ENCODE data around the gene METTL16. TPM values are rescaled to one million over a fixed set of nuclear protein-coding genes. Genes with fewer than 3 reads are reported as not detected.

Gene METTL16
- total RNA-seq, 2 donors from 2014 or later, result 16.4 to 17.9 TPM

DNA sequence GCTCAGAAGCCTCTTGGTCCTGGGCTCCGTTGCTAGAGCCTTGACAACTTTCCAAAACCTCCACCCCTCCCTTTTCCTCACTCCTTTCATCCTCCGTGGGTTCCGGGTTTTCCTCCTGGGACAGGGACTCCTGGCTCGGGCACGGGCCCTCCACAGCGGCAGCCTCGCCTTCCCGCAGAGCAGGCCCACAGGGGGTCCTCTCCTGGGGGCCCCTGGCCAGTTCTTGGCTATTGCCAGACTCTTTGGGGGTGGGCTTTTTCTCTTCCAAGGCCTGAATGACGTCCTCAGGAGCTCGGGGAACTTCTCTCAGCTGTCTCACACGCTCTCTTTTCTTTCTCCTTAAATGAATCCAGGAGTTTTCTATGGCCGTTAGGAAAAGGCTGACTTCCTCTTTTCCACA lies 91.5 kb downstream of the METTL16 start:
- no peak overlapping the region for H3K4me3 ChIP-seq
- TF ChIP-seq CTCF (IDR thresholded peaks at IDR 0.05), result no peak
- no peak for DNase-seq (ENCODE audit: low spot score)
- H3K27ac ChIP-seq, result no peak overlapping the region
- no peaks in the 10 kb centered on the region for H3K9me3 ChIP-seq
- peaks cover 0 to 22% of the 10 kb centered on the region in 2 donors for H3K4me1 ChIP-seq
- no peaks in the 10 kb centered on the region for H3K27me3 ChIP-seq
- H3K36me3 ChIP-seq, result peaks cover 14% of the 10 kb centered on the region

DNA sequence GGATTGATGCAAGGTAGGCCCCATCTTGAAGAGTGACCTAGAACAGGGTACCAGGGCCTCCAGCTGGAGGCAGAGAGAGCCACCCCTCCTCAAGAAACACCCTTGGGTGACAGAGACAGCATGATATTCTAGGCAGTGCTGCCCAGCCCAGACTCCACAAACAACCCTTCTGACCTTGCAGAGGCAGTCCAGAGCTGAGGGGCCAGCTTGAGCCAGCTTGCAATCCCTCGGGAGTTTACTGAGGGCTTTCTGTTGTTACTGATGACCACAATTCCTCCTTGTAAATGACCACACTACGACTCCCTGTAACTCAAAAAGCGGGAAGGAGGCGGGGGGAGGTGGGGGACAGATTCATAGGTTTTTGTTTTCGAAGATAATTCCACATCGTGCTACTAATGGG lies 92.2 kb downstream of the METTL16 start:
- Histone ChIP-seq H3K4me3 (no peak overlapping the region), H3K36me3 (peaks cover 14% of the 10 kb centered on the region)

GRCh38 chr17:2418572-2418971 lies 93.1 kb downstream of the METTL16 start:
- TF ChIP-seq CTCF (IDR thresholded peaks at IDR 0.05), result no peak
- Histone ChIP-seq H3K9me3 (no peaks in the 10 kb centered on the region), H3K36me3 (peaks cover 14% of the 10 kb centered on the region), H3K27me3 (no peaks in the 10 kb centered on the region), H3K27ac (peak overlapping the region; percentile 45 to 71), H3K4me3 (no peak overlapping the region), H3K4me1 (peaks cover 0 to 22% of the 10 kb centered on the region in 2 donors)
- DNase-seq (ENCODE audit: low spot score), result no peak

More for the DNA sequence above, 92.2 kb downstream of the METTL16 start:
- TF ChIP-seq CTCF (IDR thresholded peaks at IDR 0.05), result no peak
- H3K27me3 ChIP-seq, result no peaks in the 10 kb centered on the region
- DNase-seq (ENCODE audit: low spot score), result no peak
- H3K9me3 ChIP-seq, result no peaks in the 10 kb centered on the region
- peak overlapping the region; percentile 45 to 71 for H3K27ac ChIP-seq
- H3K4me1 ChIP-seq, result peaks cover 0 to 22% of the 10 kb centered on the region in 2 donors

DNA sequence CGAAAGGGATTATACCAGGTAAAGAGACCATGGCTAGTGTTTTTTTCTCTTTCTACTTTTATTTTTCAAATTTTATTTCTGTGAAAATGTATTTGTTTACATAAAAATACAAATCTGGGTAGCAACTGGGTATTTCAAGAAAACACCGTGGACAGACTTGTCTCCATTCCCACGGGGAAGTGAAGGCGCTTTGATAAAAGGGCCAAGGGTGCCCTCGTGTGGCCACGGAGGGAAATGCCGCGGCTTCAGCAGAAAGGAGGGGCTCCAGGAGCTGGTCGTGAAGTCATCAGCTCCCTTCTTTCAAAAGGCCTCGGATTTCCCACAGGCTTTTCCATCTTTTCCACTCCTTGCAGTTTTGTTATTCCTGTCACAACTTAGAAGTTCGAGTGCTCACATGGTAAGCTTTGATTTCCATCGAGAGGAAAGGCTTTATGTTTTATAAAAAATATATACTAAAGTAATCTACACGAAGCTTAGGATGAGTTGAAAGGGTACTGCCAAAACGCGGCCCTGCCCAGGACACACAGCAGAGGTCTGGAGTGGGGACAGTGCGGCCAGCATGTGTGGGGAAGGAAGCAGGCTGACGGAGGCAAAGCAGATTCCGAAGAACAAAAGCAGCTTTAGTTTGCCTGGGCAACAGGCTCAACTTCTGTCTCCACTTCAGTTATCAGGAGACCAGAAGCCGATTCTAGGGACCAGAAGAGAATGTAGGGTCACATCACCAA lies 95.5 kb downstream of the METTL16 start:
- Histone ChIP-seq H3K27ac (peak overlapping the region; percentile 24 to 37), H3K36me3 (peaks cover 14% of the 10 kb centered on the region), H3K9me3 (no peaks in the 10 kb centered on the region), H3K4me3 (no peak overlapping the region), H3K4me1 (peaks cover 0 to 34% of the 10 kb centered on the region in 2 donors), H3K27me3 (no peaks in the 10 kb centered on the region)
- peak; percentile 98 to 99 for TF ChIP-seq CTCF (IDR thresholded peaks at IDR 0.05)
- peak; percentile 95 for DNase-seq (ENCODE audit: low spot score)

DNA sequence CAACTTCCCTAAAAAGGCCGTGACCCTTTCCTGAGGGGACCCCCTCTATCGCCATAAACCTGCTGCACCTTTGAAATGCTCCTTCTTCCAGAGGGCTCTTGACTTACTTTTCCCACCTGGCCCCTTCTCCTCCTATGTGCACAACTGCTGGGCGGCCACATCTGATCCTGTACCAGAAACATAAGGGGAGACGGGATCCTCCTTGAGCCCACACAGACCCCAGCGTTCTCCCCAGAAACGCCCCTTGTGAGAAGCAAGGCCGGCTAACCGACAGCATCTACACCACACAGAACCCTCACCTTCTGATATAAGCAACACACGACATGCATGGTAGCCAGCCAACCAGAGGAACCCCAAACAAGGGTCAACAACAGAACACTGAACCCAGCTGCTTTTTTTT lies 96.6 kb downstream of the METTL16 start:
- no peak overlapping the region for H3K4me3 ChIP-seq
- H3K27me3 ChIP-seq, result no peaks in the 10 kb centered on the region
- no peak overlapping the region for H3K27ac ChIP-seq
- H3K4me1 ChIP-seq, result peaks cover 0 to 34% of the 10 kb centered on the region in 2 donors
- TF ChIP-seq CTCF (IDR thresholded peaks at IDR 0.05), result no peak
- H3K9me3 ChIP-seq, result no peaks in the 10 kb centered on the region
- DNase-seq (ENCODE audit: low spot score), result no peak
- H3K36me3 ChIP-seq, result peaks cover 8% of the 10 kb centered on the region

All from right atrium auricular region (tissue), 2 donors.